Activated naive CD4-positive, alpha-beta T cell treated with anti-CD3 and anti-CD28 coated beads for 36 hours (primary cell): Measurements from ENCODE around the gene CD300LF. TPM values are rescaled to one million over a fixed set of nuclear protein-coding genes. Genes with fewer than 3 reads are reported as not detected.

Experiments
- CTCF ChIA-PET: fragments of 350-600 bp; sonication (Branson Sonifier 250); formaldehyde crosslinking; loops from one replicate; lab custom pipeline; 2021; ENCODE audit warnings: antibody characterized with exemption; lab: Charles Lee
- DNase-seq: peaks from one replicate; pipeline ENCODE4 v3.0.0-alpha.2; 2020
- H3K27ac Mint-ChIP-seq: one replicate; pipeline ENCODE4 v1.8.0; 2021; ENCODE audit warnings: mild to moderate bottlenecking, mixed read lengths
- H3K27me3 Mint-ChIP-seq: one replicate; pipeline ENCODE4 v1.8.0; 2021; ENCODE audit warnings: low read depth, mixed read lengths
- H3K36me3 Mint-ChIP-seq: one replicate; pipeline ENCODE4 v1.8.0; 2021; ENCODE audit warnings: low read depth, mixed read lengths
- H3K4me1 Mint-ChIP-seq: one replicate; pipeline ENCODE4 v1.8.0; 2021; ENCODE audit warnings: low read depth, mixed read lengths
- H3K4me3 Mint-ChIP-seq: one replicate; pipeline ENCODE4 v1.8.0; 2021; ENCODE audit warnings: mild to moderate bottlenecking, moderate library complexity, mixed read lengths
- H3K9me3 Mint-ChIP-seq: one replicate; pipeline ENCODE4 v1.8.0; 2021; ENCODE audit warnings: mixed read lengths
- intact Hi-C: fragments of 100-400 bp; cut with micrococcal nuclease; formaldehyde crosslinking; loops from one replicate; pipeline ENCODE4 v1.15.1; 2023
- total RNA-seq, 2 experiments: library from RNA; stranded (reverse); gene quantifications; one replicate each; pipeline ENCODE4 v1.2.3, GENCODE V29; 2021

The CD300LF gene
- total RNA-seq, 2 experiments from 2014 or later = not detected

DNA sequence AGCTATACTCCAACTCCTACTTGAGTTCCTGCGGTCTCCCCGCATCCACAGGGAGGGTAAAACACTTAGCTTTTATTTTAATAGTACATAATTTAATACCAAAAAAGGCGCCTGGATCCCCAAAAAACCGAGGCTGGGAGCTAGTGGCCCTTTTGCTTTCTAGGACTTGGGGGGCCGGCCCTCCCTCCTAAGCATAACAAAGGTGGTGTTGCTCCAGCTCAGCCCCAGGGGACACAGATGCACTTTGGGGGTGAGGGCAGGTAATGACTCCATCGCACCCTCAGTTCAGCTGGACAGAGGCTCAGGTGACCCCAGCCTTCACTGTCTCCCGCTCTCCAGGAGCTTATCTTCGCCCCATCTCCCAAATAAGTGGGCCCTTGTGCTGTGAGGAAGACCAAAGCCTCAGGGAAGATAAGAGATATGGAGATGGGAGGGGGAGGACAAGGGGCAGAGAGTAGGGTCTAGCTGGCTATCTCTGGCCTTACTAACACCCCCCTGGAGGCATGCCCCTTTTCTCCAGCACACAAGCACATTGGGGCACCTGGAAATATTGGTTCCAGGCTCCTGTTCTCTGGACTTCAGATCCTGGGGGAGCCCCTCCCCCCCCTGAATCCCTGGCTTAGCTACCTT, 32.9 kb upstream of the CD300LF start:
- peaks cover 8% of the 10 kb centered on the region for H3K36me3 Mint-ChIP-seq
- no peak overlapping the region for H3K27ac Mint-ChIP-seq
- H3K27me3 Mint-ChIP-seq = no peaks in the 10 kb centered on the region
- no peaks in the 10 kb centered on the region for H3K9me3 Mint-ChIP-seq
- intact Hi-C loops = loop anchor here (2.0 to 10.0 kb wide), 3 partner anchors 13 to 459 kb away; partner anchors contain the start of gene NUP85
- peaks cover 57% of the 10 kb centered on the region for H3K4me1 Mint-ChIP-seq
- no peak for DNase-seq
- CTCF ChIA-PET = interaction anchor here (0.6 to 4.3 kb wide), 17 partner anchors 9 to 339 kb away, joined by 3 to 59 read pairs (median 20); partner anchors contain the start of genes NAT9 and RAB37
- H3K4me3 Mint-ChIP-seq = no peak overlapping the region

DNA sequence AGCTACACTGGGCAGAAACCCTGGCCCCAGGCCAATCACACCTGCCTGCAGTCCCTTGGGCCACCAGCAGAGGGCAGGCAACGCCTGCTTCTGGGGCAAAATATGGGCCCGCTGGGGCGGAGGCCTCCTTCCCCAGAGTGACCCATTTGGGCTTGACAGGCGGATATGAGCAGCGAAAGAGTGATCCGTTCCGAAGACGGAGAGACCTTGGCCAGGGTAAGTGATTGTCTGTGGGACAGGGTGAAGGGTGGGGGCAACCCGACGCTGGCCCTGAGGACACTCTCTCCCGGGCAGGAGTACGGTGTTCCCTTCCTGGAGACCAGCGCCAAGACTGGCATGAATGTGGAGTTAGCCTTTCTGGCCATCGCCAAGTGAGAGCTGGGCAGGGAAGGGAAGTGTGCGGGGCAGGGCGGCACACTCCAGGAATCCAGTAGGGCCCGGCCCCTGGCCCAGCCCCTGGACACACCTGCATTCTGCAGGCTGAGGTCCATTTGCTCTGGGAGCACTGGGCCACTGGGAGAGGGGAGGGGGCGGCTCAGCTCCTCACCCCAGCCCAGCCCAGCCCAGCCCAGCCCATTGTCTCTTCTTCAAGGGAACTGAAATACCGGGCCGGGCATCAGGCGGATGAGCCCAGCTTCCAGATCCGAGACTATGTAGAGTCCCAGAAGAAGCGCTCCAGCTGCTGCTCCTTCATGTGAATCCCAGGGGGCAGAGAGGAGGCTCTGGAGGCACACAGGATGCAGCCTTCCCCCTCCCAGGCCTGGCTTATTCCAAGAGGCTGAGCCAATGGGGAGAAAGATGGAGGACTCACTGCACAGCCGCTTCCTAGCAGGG, 32.2 kb upstream of the CD300LF start:
- H3K36me3 Mint-ChIP-seq = peaks cover 5% of the 10 kb centered on the region
- no peak overlapping the region for H3K4me3 Mint-ChIP-seq
- intact Hi-C loops = loop anchor here (1.0 to 10.0 kb wide), 7 partner anchors 14 to 460 kb away; partner anchors contain the start of gene NUP85
- H3K27me3 Mint-ChIP-seq = no peaks in the 10 kb centered on the region
- H3K4me1 Mint-ChIP-seq = peaks cover 64% of the 10 kb centered on the region
- CTCF ChIA-PET = interaction anchor here (0.6 to 4.3 kb wide), 20 partner anchors 8 to 338 kb away, joined by 3 to 59 read pairs (median 15); partner anchors contain the start of genes NAT9 and RAB37
- no peak overlapping the region for H3K27ac Mint-ChIP-seq
- DNase-seq = peak; percentile 88
- H3K9me3 Mint-ChIP-seq = no peaks in the 10 kb centered on the region

DNA sequence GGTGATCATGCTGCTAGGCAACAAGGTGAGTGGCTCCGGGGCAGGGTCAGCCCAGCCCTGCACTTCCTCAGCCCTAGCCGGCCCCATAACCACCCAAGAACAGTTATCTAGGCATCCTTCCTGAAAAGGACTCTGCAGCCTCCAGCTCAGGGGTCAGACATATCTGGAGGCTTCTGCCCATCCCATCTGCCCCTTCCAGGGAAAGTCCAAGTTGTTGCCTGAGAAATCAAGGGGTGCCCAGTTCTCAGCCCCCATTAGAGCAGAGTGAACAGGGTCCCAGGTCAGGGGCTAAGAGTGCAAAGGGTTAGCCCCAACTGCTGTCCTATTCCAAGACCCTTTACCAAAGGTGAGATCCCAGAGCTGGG, 31.6 kb upstream of the CD300LF start:
- H3K27me3 Mint-ChIP-seq = no peaks in the 10 kb centered on the region
- peaks cover 67% of the 10 kb centered on the region for H3K4me1 Mint-ChIP-seq
- intact Hi-C loops = loop anchor here (1.0 to 10.0 kb wide), 7 partner anchors 14 to 460 kb away; partner anchors contain the start of gene NUP85
- no peak overlapping the region for H3K27ac Mint-ChIP-seq
- no peaks in the 10 kb centered on the region for H3K36me3 Mint-ChIP-seq
- no peak overlapping the region for H3K4me3 Mint-ChIP-seq
- no peaks in the 10 kb centered on the region for H3K9me3 Mint-ChIP-seq
- DNase-seq = no peak
- CTCF ChIA-PET = interaction anchor here (0.8 to 4.3 kb wide), 12 partner anchors 11 to 217 kb away, joined by 3 to 59 read pairs (median 19); partner anchors contain the start of gene NAT9

DNA sequence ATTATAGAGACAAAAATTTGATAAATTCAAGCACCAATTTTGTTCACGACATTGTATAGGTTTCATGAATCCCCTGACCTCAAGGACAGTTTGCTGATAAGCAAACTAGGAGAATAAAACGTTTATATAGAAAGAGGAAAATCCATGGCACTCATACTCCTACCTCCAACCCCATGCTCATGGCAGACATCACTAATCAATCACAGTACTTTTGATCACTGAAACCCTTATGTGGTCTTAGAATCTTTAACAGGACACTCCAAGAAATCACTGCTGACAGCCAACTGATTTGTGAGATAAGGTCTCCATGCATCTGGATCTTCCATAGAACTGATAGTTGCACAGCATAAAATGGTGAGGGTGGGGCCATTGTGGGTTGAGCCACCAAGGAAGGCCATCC, 31.0 kb upstream of the CD300LF start:
- H3K27me3 Mint-ChIP-seq = no peaks in the 10 kb centered on the region
- H3K36me3 Mint-ChIP-seq = no peaks in the 10 kb centered on the region
- peaks cover 73% of the 10 kb centered on the region for H3K4me1 Mint-ChIP-seq
- H3K4me3 Mint-ChIP-seq = no peak overlapping the region
- no peaks in the 10 kb centered on the region for H3K9me3 Mint-ChIP-seq
- peak overlapping the region; percentile 83 for H3K27ac Mint-ChIP-seq
- intact Hi-C loops = loop anchor here (1.0 to 10.0 kb wide), 7 partner anchors 15 to 461 kb away; partner anchors contain the start of gene NUP85
- CTCF ChIA-PET = interaction anchor here (0.8 to 4.3 kb wide), 11 partner anchors 11 to 132 kb away, joined by 3 to 59 read pairs (median 20); partner anchors contain the start of gene NAT9
- no peak for DNase-seq

DNA sequence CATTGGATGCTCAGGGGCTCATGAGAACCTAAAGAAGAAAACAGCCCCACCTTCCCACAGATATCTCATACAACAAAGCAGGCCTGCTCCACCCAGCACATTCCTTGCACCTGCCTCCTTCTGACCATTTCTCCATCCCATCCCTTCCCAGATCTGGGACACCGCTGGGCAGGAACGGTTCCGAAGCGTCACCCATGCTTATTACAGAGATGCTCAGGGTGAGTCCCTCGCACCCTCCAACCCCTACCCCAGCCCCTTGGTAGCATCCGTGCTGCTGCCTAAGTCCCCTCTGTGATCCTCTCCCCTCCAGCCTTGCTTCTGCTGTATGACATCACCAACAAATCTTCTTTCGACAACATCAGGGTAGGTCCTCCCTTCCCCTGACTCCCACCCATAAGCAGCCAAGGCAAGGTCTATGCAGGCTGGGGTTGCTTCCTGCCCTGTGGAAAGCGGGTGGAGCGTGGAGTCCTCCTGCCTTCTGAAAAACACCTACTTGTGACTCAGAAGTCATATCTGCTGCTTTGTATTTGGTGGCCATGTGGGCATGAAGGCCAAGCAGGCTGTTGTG, 30.3 kb upstream of the CD300LF start:
- H3K27me3 Mint-ChIP-seq = no peaks in the 10 kb centered on the region
- CTCF ChIA-PET = interaction anchor here (0.7 to 2.9 kb wide), 11 partner anchors 8 to 374 kb away, joined by 3 to 19 read pairs (median 3); no protein-coding TSS in a partner anchor
- H3K4me1 Mint-ChIP-seq = peaks cover 79% of the 10 kb centered on the region
- H3K4me3 Mint-ChIP-seq = no peak overlapping the region
- peak overlapping the region; percentile 83 for H3K27ac Mint-ChIP-seq
- no peaks in the 10 kb centered on the region for H3K36me3 Mint-ChIP-seq
- intact Hi-C loops = loop anchor here (1.0 to 10.0 kb wide), 2 partner anchors 7 to 462 kb away; partner anchors contain the start of gene NUP85
- H3K9me3 Mint-ChIP-seq = no peaks in the 10 kb centered on the region
- DNase-seq = no peak

DNA sequence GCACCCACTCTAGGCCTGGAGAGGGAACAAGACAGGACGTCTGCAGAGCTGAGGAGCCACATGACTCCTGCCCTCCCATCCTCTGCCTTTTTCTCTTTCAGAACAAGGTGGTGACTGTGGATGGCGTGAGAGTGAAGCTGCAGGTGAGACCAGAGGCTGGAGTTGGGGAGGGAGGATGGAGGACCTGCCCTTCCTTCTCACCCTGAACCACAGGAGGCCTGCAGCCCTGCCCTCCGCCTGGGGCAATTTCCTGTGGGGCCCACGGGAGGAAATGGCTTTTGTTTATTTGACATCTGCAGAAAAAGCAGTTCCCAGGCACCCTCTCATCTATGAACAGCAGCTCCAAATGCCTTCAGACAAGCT, 29.4 kb upstream of the CD300LF start:
- H3K36me3 Mint-ChIP-seq = no peaks in the 10 kb centered on the region
- intact Hi-C loops = loop anchor here (1.0 to 10.0 kb wide), 2 partner anchors 8 to 463 kb away; partner anchors contain the start of gene NUP85
- no peaks in the 10 kb centered on the region for H3K9me3 Mint-ChIP-seq
- no peaks in the 10 kb centered on the region for H3K27me3 Mint-ChIP-seq
- no peak overlapping the region for H3K4me3 Mint-ChIP-seq
- peak overlapping the region; percentile 83 for H3K27ac Mint-ChIP-seq
- CTCF ChIA-PET = interaction anchor here (0.7 to 2.9 kb wide), 16 partner anchors 13 to 373 kb away, joined by 3 to 19 read pairs (median 4); no protein-coding TSS in a partner anchor
- peaks cover 77% of the 10 kb centered on the region for H3K4me1 Mint-ChIP-seq
- DNase-seq = peak; percentile 83

DNA sequence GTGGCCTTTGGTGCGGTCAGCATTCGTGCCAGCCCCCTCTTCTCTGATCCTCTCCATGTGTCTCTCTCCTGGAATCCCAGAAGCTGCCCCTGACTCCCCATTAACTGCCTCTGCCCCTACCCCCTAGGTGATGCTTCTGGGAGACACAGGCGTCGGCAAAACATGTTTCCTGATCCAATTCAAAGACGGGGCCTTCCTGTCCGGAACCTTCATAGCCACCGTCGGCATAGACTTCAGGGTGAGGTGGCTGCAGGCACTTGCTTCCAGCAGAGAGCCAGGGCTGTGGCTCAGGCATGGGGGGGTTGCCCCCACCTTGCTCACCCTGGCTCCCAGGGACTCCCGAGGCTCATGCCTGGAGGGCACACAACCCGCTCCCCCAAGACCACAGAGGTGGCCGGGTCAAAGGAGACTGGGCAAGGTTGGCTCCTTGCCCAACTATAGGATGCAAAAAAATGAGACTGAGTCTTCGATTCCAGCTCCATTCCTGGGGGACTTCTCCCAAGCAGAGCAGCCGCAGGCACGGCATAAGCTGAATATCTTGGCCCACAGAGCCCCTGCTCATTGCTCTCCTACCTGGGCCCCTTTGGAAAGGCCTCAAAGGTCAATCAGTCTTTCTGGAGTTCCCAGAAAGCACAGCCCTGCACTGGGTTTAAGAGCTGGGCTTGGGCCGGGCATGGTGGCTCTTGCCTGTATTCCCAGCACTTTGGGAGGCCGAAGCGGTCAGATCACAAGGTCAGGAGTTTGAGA, 28.1 kb upstream of the CD300LF start:
- CTCF ChIA-PET = interaction anchor here (0.7 to 2.9 kb wide), 11 partner anchors 19 to 373 kb away, joined by 3 to 19 read pairs (median 4); partner anchors contain the start of gene GPR142
- Mint-ChIP-seq H3K4me1 (peaks cover 75% of the 10 kb centered on the region), H3K27ac (peak overlapping the region; percentile 83), H3K4me3 (no peak overlapping the region), H3K36me3 (no peaks in the 10 kb centered on the region), H3K9me3 (no peaks in the 10 kb centered on the region), H3K27me3 (no peaks in the 10 kb centered on the region)
- DNase-seq = no peak
- intact Hi-C loops = loop anchor here (10.0 kb wide), 1 partner anchor 464 kb away; the partner anchor contains the start of gene NUP85

DNA sequence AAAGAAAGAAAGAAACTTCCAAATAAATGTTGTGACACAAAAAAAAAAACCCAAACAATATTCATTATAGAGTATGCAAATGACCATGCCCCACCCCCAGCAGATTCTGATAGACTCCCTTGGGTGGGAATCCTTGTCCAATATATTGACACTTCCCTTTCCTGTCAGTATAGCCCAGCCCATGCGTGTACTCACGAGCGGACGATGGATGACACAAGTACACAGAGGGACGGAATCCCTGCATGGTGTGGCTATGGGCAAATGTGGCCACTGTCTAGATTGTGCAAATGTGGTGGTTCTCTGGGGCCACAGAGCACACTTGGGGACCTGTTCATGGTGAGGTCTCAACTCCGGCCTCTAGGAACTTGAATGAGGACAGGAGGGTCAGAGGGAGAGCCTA, 27.4 kb upstream of the CD300LF start:
- no peaks in the 10 kb centered on the region for H3K27me3 Mint-ChIP-seq
- H3K9me3 Mint-ChIP-seq = no peaks in the 10 kb centered on the region
- DNase-seq = no peak
- no peaks in the 10 kb centered on the region for H3K36me3 Mint-ChIP-seq
- H3K27ac Mint-ChIP-seq = peak overlapping the region; percentile 41
- CTCF ChIA-PET = interaction anchor here (1.7 to 5.1 kb wide), 4 partner anchors 42 to 122 kb away, joined by 3 to 102 read pairs (median 10); no protein-coding TSS in a partner anchor
- intact Hi-C loops = loop anchor here (10.0 kb wide), 1 partner anchor 465 kb away; the partner anchor contains the start of gene NUP85
- peaks cover 75% of the 10 kb centered on the region for H3K4me1 Mint-ChIP-seq
- no peak overlapping the region for H3K4me3 Mint-ChIP-seq

DNA sequence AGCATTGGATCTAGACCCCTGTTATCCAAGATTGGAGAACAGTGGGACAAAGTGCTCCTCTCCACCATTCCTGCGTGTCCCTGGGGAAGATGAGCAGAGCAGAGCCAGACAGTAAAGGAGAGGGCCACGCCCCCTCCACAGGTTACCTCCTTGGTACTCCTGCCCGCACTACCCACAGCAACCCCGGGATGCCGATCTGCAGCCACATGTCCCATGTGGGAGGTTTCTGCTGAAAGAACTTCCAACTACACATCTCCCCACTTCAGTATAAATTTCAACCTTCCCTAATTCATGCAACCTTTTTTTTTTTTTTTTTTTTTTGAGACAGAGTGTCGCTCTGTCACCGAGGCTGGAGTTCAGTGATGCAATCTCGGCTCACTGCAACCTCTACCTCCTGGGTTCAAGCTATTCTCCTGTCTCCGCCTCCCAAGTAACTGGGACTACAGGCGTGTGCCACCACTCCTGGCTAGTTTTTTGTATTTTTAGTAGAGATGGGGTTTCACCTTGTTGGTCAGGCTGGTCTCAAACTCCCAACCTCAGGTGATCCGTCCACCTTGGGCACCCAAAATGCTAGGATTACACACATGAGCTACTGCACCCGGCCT, 26.6 kb upstream of the CD300LF start:
- H3K4me3 Mint-ChIP-seq = no peak overlapping the region
- H3K4me1 Mint-ChIP-seq = peaks cover 68% of the 10 kb centered on the region
- peak overlapping the region; percentile 50 for H3K27ac Mint-ChIP-seq
- no peaks in the 10 kb centered on the region for H3K36me3 Mint-ChIP-seq
- H3K9me3 Mint-ChIP-seq = no peaks in the 10 kb centered on the region
- no peak for DNase-seq
- H3K27me3 Mint-ChIP-seq = no peaks in the 10 kb centered on the region
- CTCF ChIA-PET = interaction anchor here (1.4 to 5.1 kb wide), 6 partner anchors 10 to 126 kb away, joined by 3 to 102 read pairs (median 12); no protein-coding TSS in a partner anchor
- intact Hi-C loops = loop anchor here (5.0 kb wide), 2 partner anchors 67 to 172 kb away; partner anchors contain the start of gene CD300H

DNA sequence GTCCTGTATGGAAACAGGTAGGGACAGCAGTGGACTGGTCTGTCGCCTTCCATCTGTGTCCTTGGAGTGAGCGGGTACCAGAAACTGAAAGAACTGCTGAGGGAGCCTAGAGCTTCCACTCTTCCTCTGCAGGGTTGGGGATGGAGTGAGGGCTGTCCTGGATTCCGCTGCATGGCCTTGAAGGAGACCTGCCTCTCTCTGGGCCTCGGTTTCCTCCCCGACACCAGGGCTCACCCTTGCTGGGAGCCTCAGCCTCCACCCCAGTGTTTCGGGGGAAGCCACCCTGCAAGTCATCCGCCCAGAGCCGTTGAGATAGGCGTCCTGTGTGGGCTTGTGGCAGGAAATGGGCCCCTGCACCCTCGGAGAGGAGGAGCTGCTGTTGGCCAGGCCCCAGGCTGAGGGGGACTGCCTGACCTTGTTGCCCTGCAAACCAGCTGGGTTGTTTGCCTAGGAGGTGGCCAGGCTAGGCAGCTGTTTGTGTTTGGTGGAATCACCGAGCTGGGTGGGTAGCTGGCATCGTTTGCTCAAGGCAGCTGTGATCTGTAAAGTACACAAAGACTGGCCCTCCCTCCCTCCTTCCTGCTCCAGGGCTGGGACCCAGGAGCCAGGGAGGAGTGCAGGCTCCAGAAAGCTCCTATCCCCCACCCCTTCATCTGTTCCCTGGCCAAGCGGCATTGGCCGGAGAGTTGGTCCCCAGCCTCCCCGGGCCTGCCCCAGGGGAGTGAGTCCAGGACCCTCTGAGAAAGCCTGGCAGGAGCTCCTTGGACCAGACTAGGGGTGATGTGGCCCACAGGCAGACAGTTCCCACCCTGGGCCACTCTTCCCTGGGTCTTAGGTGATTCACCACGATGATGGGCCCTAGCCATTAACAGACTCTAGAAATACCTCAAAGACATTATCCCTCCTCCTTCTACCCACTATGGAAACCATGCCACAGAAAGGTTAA, 25.6 kb upstream of the CD300LF start:
- Mint-ChIP-seq H3K4me3 (peak overlapping the region; percentile 75), H3K27ac (peak overlapping the region; percentile 77), H3K27me3 (no peaks in the 10 kb centered on the region), H3K4me1 (peaks cover 58% of the 10 kb centered on the region), H3K36me3 (no peaks in the 10 kb centered on the region), H3K9me3 (no peaks in the 10 kb centered on the region)
- peak; percentile 92 for DNase-seq
- CTCF ChIA-PET = interaction anchor here (0.7 to 5.1 kb wide), 31 partner anchors 8 to 246 kb away, joined by 3 to 102 read pairs (median 5); partner anchors contain the start of genes CD300E and NAT9
- intact Hi-C loops = loop anchor here (1.0 to 5.0 kb wide), 3 partner anchors 66 to 171 kb away; partner anchors contain the start of gene CD300H
